Muscle of arm (tissue), 12 donors: ENCODE results near the gene MOXD1. TPM values are rescaled to one million over a fixed set of nuclear protein-coding genes. Genes with fewer than 3 reads are reported as not detected.

Experiments
- DNase-seq: peaks from one replicate; pipeline ENCODE4 v3.0.0-alpha.2; 2013
- polyA plus RNA-seq, 12 donors: library from polyadenylated mRNA; unstranded; fragments of 120-200 nt; gene quantifications; one replicate each; pipeline ENCODE4 v1.2.1, GENCODE V29; 2013; ENCODE audit not compliant: insufficient read length in 12 of 12

Gene MOXD1
- polyA plus RNA-seq, 12 donors = 1.9 to 17.0 (median 5.7) TPM; not detected in 1

DNA sequence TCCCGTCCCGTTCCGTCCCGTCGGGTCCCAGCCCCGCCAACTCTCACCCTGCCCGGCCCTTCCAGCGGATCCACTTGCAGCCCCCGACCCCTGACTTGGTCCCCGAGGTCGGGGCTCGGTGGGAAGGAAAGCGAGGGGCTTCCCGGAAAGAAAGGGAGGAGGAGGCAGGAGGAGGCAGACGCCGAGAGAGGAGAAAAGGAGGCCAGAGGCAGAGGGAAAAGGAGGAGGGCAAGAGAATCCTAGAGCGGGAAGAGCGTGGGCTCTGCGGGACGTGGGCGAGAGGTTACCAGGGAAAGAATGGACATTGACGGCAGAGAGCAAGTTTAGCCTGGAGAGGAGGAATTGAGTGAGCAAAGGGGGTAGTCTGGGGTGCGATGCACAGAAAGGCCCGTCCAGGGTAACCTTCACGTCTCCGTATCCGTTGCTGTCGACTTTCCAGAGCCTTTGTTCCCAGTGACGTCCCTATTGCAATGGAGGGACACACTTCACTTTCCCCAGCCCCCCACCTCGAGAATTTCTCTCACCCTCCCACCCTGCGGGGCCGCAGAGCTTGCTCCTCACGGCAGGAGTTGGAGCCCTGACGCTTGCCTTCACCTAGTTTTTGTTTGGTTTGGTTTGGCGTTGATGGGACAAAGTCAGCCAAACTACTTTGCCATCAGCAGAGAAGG lies 477 bp upstream of the MOXD1 start:
- DNase-seq = no peak

GRCh38 chr6:132400555-132400882 lies 756 bp downstream of the MOXD1 start:
- DNase-seq = no peak

GRCh38 chr6:132399376-132400074 lies 1.8 kb downstream of the MOXD1 start:
- DNase-seq = no peak

DNA sequence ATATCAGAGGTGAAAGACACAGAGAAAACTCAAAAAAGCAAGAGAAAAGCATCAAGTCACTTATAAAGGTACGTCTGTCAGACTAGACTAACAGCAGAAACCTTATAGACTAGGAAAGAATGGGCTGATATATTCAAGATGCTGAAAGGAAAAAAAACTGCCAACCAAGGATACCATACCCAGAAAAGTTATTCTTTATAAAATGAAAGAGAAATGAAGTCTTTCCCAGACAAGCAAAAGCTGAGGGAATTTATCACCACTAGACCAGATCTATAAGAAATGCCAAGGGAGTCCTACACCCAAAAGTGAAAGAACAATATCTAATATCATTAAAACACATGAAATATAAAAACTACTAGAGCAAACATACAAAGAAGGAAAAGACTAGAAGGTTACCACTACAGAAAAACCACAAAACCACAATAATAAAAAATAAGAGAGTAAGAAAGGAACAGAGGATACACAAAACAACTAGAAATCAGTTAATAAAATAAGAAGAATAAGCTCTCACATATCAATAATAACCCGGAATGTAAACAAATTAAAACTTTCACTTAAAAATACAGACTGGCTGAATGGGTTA lies 6.2 kb downstream of the MOXD1 start:
- DNase-seq = no peak

- no peak for DNase-seq
Measured at GRCh38 chr6:132392792-132393191, 8.5 kb downstream of the MOXD1 start.

- no peak for DNase-seq
Measured at GRCh38 chr6:132392270-132392646, 9.0 kb downstream of the MOXD1 start.

- no peak for DNase-seq
Measured at GRCh38 chr6:132391391-132392269, 9.6 kb downstream of the MOXD1 start.

- DNase-seq = no peak
Measured at GRCh38 chr6:132390451-132390850, 10.8 kb downstream of the MOXD1 start.

DNA sequence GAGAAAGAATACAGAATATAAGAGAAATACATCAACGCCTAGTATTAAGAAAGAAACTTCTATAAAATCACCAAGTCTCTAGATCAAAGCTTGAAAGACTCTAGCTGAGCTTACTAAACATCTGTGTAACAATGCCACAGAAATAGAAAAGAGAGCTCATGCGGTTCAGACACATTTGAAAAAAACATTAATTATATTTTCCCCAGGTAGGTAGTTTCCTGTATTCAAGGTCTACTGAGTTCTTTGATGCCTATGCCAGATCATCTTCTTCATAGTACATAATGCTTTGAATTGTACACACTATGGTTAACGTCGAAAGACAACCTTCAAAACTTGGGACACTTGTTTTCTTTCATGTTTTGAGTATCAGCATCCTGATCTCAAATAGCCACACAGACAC lies 11.3 kb downstream of the MOXD1 start:
- DNase-seq = no peak

DNA sequence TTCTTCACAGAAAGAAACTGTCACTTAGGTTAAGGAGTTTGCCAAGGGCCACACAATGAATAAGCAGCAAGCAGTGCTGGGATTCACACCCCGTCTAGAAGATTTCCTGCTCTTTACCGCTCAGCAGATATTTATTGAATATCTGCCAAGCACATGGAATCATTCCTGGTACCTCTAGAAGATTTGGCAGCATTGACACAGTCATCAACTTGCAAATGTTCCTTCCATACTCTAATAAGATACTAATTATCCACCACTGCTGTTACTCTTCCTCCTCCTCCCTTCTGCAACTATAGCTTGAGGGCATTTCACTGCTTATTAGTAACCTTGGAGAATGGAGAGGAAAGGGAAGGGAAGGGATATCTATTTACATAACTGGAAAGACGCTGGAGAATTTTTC lies 13.0 kb downstream of the MOXD1 start:
- no peak for DNase-seq

GRCh38 chr6:132382630-132383175 lies 18.6 kb downstream of the MOXD1 start:
- no peak for DNase-seq

GRCh38 chr6:132381381-132381780 lies 19.9 kb downstream of the MOXD1 start:
- no peak for DNase-seq

DNA sequence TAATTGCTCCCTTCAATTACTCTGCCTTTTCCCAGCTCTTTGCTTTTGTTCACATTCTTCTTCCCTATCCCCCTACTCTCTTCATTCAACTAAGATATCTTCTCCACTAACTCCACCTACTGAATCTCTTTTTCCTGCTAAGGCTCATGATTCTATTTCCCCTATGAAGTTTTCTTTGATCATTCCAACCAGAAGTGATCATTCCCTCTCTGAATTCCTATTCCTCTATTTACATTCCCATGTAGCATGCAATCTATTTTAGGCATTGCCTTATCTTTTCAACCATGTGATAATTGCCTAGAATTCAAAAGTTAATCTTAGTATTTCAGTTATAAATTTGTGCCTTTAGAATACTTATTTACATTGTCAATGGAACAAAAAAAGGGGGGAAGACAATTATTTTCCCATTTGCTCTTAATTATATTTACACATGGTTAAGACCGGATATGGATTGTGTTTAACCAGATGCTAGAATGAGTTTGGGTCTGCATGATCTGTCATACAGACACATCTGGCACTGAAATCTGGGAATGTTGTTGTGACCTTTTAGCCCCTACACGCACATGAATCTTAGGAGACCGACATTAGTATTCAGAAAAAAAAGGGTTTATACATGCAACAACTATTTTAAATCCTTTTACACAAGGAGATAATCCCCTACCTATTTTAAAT lies 20.8 kb downstream of the MOXD1 start:
- DNase-seq = no peak

GRCh38 chr6:132369526-132369925 lies 31.7 kb downstream of the MOXD1 start:
- no peak for DNase-seq

DNA sequence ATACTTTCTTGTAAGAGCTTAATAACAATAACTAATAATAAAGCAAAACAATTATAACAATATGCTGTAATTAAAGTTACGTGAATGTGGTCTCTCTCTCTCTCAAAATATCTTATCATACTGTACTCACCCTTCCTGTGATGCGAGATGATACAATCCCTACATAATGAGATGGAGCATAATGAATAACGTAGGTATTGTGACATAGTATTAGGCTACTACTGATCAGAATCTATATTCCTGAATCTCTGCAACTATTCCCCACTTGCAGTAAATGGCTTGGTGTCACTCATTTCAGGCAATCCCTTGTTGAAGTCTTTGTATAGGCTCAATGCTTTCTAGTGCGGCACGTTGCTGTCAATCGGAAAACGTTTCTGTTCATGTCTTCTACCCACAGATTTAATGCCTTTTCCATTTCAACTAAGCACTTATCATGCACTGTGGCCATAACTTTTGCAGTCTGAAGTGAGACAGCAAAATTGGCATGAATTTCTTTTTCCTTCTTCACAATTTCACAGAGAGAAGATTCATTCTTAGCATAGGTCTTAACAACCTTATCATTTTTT lies 32.3 kb downstream of the MOXD1 start:
- DNase-seq = no peak

GRCh38 chr6:132365281-132365907 lies 35.9 kb downstream of the MOXD1 start:
- DNase-seq = no peak

DNA sequence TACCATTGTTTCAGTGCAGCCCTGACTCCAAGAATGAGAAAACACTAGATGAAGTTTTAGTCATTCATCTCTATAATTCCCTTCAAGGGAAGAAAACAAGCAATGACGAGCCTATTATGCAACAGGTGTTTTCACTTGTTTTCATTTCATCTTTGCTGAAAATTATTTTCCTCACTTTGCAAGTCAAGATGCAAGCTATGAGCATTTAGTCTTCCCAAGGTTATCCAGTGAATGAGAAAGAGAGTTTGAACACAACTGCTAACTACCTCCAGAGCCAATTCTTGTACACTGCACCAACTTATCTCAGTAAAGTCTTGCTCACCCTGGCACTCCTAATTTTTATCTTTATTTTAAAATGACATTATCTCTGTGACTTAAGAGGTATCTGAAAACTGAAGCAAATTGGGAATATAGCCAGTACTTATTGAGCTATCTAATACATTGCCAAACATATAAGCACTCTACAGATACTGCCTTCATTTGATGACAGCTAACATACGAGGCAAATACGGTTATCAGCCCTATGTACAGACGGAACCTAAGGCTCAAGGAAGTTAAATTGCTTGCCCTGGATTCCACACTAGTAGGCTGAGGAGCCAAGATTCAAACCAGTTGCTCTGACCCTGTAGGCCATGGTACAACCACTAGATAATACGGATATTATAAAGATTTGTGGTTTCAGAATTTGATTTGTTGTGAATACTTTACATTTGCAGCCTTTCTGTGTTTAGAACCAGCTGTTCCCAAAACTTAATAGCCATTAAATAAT lies 36.8 kb downstream of the MOXD1 start:
- no peak for DNase-seq

- DNase-seq = no peak
Measured at GRCh38 chr6:132362442-132363185, 38.7 kb downstream of the MOXD1 start.

DNA sequence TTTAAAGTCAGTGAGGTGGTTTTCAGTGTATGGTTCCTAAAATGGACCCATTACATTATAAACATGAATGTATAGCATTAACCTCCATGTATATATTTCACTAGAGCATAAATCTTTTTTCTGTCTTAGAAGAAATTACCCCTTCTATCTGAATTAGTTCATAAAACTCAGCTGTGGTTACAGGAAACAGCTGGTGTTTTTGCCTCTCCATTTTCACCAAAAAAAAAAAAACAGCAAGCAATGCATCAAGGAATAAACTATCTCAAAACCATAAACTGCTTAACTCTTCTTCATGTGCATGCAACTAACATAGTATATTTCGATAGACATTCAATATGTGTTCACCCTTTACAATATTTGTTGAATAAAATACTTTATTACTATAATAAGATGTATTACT lies 40.2 kb downstream of the MOXD1 start:
- no peak for DNase-seq
